Kidney (tissue), 14 donors: ENCODE results near the gene ENPP6. TPM values are rescaled to one million over a fixed set of nuclear protein-coding genes. Genes with fewer than 3 reads are reported as not detected.

Experiments used
- DNase-seq, 5 donors: peaks; one replicate each; pipeline ENCODE4 v3.0.0-alpha.2; 2013 to 2020
- FAIRE-seq: peaks from 2 replicates; lab custom pipeline; 2012; peaks lifted over from hg19 to GRCh38; lab: Jason Lieb, UNC
- H3K27ac ChIP-seq, 2 donors: one replicate each; pipeline ENCODE4 v1.7.0; 2013; ENCODE audit warnings: low read depth in 2 of 2, low read length in 2 of 2, inconsistent platforms in 1 of 2
- H3K27me3 ChIP-seq: one replicate; pipeline ENCODE4 v1.7.1; 2013; ENCODE audit warnings: low read length, inconsistent platforms; ENCODE audit not compliant: control insufficient read depth, insufficient read depth
- H3K36me3 ChIP-seq, 3 donors: one replicate each; pipeline versions ENCODE4 v1.7.0 to v1.7.1; 2013; ENCODE audit warnings: low read length in 3 of 3, control low read depth in 1 of 3, inconsistent platforms in 1 of 3; ENCODE audit not compliant: insufficient read depth in 3 of 3, control insufficient read depth in 2 of 3
- H3K4me1 ChIP-seq, 3 donors: one replicate each; pipeline versions ENCODE4 v1.7.0 to v1.7.1; 2013; ENCODE audit warnings: low read length in 3 of 3, inconsistent platforms in 1 of 3, low read depth in 1 of 3; ENCODE audit not compliant: control insufficient read depth in 2 of 3, insufficient read depth in 2 of 3
- H3K4me3 ChIP-seq, 3 donors: one replicate each; pipeline versions ENCODE4 v1.7.0 to v1.8.1; 2013; ENCODE audit warnings: low read length in 3 of 3, control low read depth in 1 of 3, inconsistent platforms in 1 of 3
- H3K9ac ChIP-seq, 3 donors: one replicate each; pipeline versions ENCODE4 v1.7.0 to v1.7.1; 2013; ENCODE audit warnings: low read length in 3 of 3, control low read depth in 1 of 3, inconsistent platforms in 1 of 3
- H3K9me3 ChIP-seq, 3 donors: one replicate each; pipeline versions ENCODE4 v1.7.0 to v1.7.1; 2013; ENCODE audit warnings: low read length in 3 of 3, control low read depth in 1 of 3, inconsistent platforms in 1 of 3; ENCODE audit not compliant: control insufficient read depth in 2 of 3, insufficient read depth in 1 of 3
- CTCF ChIP-seq: IDR thresholded peaks from 3 replicates; pipeline ENCODE4 v1.5.1; 2012; ENCODE audit warnings: mild to moderate bottlenecking, moderate library complexity, borderline replicate concordance; ENCODE audit not compliant: insufficient read depth; ENCODE audit errors: extremely low read depth
- intact Hi-C: fragments of 100-400 bp; cut with DNase I; formaldehyde crosslinking; loops from one replicate; pipeline ENCODE4 v1.11.1; 2022
- polyA plus RNA-seq: library from polyadenylated mRNA; stranded (reverse); fragments of 350-450 nt; fragmentation: Illumina TruSeq; extraction: RNeasy Lipid Tissue Mini Kit (QIAGEN cat#74804); gene quantifications from one replicate; pipeline ENCODE4 v1.2.3, GENCODE V29; 2014; ENCODE audit warnings: low read depth, low replicate concordance; ENCODE audit not compliant: insufficient read depth
- total RNA-seq: library from RNA; stranded (reverse); fragmentation: NEBNext Ultra II Directional; extraction: Animal tissue kit (Norgen Biotek cat#: 25700); gene quantifications from one replicate; pipeline ENCODE4 v1.2.1, GENCODE V29; 2021
- donor health status: control.
- donor health status: control.
- donor health status: control.
- donor health status: control.
- donor health status: control.
- donor health status: DM: yes; HTN: yes; CAD: no.
- donor health status: Normal renal cell carcinoma (clear cell type).

Gene ENPP6
- total and polyA plus RNA-seq, 2 donors from 2014 or later, result 0.91 to 7.2 TPM

- no peak for TF ChIP-seq CTCF
- no peaks in the 10 kb centered on the region for H3K9me3 ChIP-seq
- DNase-seq (no peak), FAIRE-seq (no peak)
- intact Hi-C loops, result no loop called here
- no peak overlapping the region for H3K4me3 ChIP-seq
- H3K9ac ChIP-seq, result no peak overlapping the region
- H3K36me3 ChIP-seq, result no peaks in the 10 kb centered on the region
- H3K27me3 ChIP-seq, result no peaks in the 10 kb centered on the region
- H3K27ac ChIP-seq, result no peak overlapping the region
- H3K4me1 ChIP-seq, result no peaks in the 10 kb centered on the region
Measured at GRCh38 chr4:184090571-184090970, 127.1 kb downstream of the ENPP6 start.

DNA sequence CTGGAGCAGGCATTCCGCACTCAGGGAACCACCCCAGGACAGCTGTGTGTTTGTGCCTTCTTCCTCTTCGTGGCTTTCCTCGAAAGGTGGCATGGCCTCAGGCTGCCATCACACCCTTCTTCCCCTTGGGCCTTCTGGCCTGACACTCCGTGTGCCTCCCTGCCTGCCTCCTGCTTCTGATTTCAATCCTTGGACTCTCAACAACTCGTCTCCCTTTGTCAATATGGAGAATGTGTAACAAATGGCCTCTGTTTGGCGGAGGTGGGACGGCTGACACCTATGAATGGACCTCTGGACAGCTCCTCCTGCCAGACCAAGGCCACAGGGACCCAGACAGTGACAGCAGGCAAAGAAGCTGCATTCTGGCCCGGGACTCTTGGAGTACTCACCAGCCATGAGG lies 137.0 kb downstream of the ENPP6 start:
- no peaks in the 10 kb centered on the region for H3K36me3 ChIP-seq
- no peak for FAIRE-seq
- H3K4me3 ChIP-seq, result no peak overlapping the region
- no peak for DNase-seq
- no peaks in the 10 kb centered on the region for H3K9me3 ChIP-seq
- TF ChIP-seq CTCF, result no peak
- intact Hi-C loops, result no loop called here
- H3K27me3 ChIP-seq, result no peaks in the 10 kb centered on the region
- no peak overlapping the region for H3K9ac ChIP-seq
- H3K27ac ChIP-seq, result no peak overlapping the region
- H3K4me1 ChIP-seq, result no peaks in the 10 kb centered on the region

- FAIRE-seq (no peak), DNase-seq (no peak)
- Histone ChIP-seq H3K9me3 (peaks cover 0 to 13% (median 0%) of the 10 kb centered on the region in 3 donors), H3K9ac (no peak overlapping the region), H3K27me3 (no peaks in the 10 kb centered on the region), H3K4me1 (no peaks in the 10 kb centered on the region), H3K4me3 (no peak overlapping the region), H3K27ac (no peak overlapping the region), H3K36me3 (no peaks in the 10 kb centered on the region)
- intact Hi-C loops, result no loop called here
- TF ChIP-seq CTCF, result no peak
Measured at GRCh38 chr4:184074677-184075388, 142.8 kb downstream of the ENPP6 start.
